Measurements from ENCODE around the gene CAPZB. TPM values are rescaled to one million over a fixed set of nuclear protein-coding genes. Genes with fewer than 3 reads are reported as not detected.

The CAPZB gene
- polyA plus RNA-seq, 1 of the 3 experiments (the other 2 are of a cell fraction), result 122 TPM

- Histone ChIP-seq H3K9ac (no peak overlapping the region), H3K4me1 (ENCODE audit: control insufficient read depth in 1 of 2, insufficient read depth in 2 of 2, low read depth in 1 of 2, low read length in 1 of 2) (peaks cover 13 to 35% of the 10 kb centered on the region in 2 experiments; a peak in 3 of 4 replicates), H3K4me3 (ENCODE audit: low read depth in 2 of 2, low read length in 1 of 2) (no peak overlapping the region), H3F3A (replicated peaks; ENCODE audit: insufficient read depth) (peaks cover 9% of the 10 kb centered on the region), H3K27me3 (ENCODE audit: insufficient read depth) (no peaks in the 10 kb centered on the region), H4K20me1 (ENCODE audit: insufficient read depth) (peaks cover 99% of the 10 kb centered on the region), H3K9me3 (no peaks in the 10 kb centered on the region), H3K27ac (ENCODE audit: low read depth in 2 of 2, low read length in 1 of 2) (peak overlapping the region in 1 of 2 experiments; percentile 4; a peak in 1 of 4 replicates), H3K79me2 (ENCODE audit: insufficient read depth) (peaks cover 100% of the 10 kb centered on the region), H3K4me2 (no peak overlapping the region), H3K36me3 (replicated peaks in 1 of 2; ENCODE audit: control insufficient read depth in 1 of 2, insufficient read depth in 2 of 2, low read length in 1 of 2) (peaks cover 17 to 20% of the 10 kb centered on the region in 2 experiments), H2AFZ (ENCODE audit: low read depth) (no peak overlapping the region), H3K9me2 (no peaks in the 10 kb centered on the region)
- WGBS (ENCODE audit: low lambda C conversion rate), result 87% methylated on average over 5 of the region's 5 CpGs
- ChIA-PET POLR2A (interaction anchor here (0.7 to 1.6 kb wide), 3 partner anchors 9 to 210 kb away, joined by 3 to 5 read pairs (median 3); no protein-coding TSS in a partner anchor), CTCF (interaction anchor here (0.7 to 1.8 kb wide), 6 partner anchors 9 to 128 kb away, joined by 3 to 7 read pairs (median 4); no protein-coding TSS in a partner anchor)
- TF ChIP-seq RAD21 (IDR thresholded peaks at IDR 0.05; ENCODE audit: low read length), result peak; percentile 20; the same call in 1 of the 2 replicates
- TF ChIP-seq FOXM1 (IDR thresholded peaks at IDR 0.05; ENCODE audit: low read depth), result no peak
- DNase-seq, result peak; percentile 33
Observed at GRCh38 chr1:19472174-19472573, 13.2 kb downstream of the CAPZB start.

GRCh38 chr1:19469004-19469403, 16.3 kb downstream of the CAPZB start:
- H3K4me2 ChIP-seq, result peak overlapping the region; percentile 45; the same call in 1 of the 2 replicates

More at GRCh38 chr1:19469004-19469403, 16.3 kb downstream of the CAPZB start:
- Histone ChIP-seq H4K20me1 (ENCODE audit: insufficient read depth) (peaks cover 97% of the 10 kb centered on the region), H2AFZ (ENCODE audit: low read depth) (no peak overlapping the region), H3K4me1 (ENCODE audit: control insufficient read depth in 1 of 2, insufficient read depth in 2 of 2, low read depth in 1 of 2, low read length in 1 of 2) (peaks cover 13 to 35% of the 10 kb centered on the region in 2 experiments; a peak in 3 of 4 replicates), H3K79me2 (ENCODE audit: insufficient read depth) (peaks cover 100% of the 10 kb centered on the region), H3K27ac (ENCODE audit: low read depth in 2 of 2, low read length in 1 of 2) (peak overlapping the region in 1 of 2 experiments; percentile 31; a peak in 1 of 4 replicates), H3K27me3 (ENCODE audit: insufficient read depth) (no peaks in the 10 kb centered on the region), H3K36me3 (replicated peaks in 1 of 2; ENCODE audit: control insufficient read depth in 1 of 2, insufficient read depth in 2 of 2, low read length in 1 of 2) (peaks cover 10 to 21% of the 10 kb centered on the region in 2 experiments), H3K9me2 (no peaks in the 10 kb centered on the region), H3K4me3 (ENCODE audit: low read depth in 2 of 2, low read length in 1 of 2) (no peak overlapping the region), H3K9ac (no peak overlapping the region), H3F3A (replicated peaks; ENCODE audit: insufficient read depth) (peaks cover 12% of the 10 kb centered on the region), H3K9me3 (no peaks in the 10 kb centered on the region)
- TF ChIP-seq IRF3 (IDR thresholded peaks at IDR 0.05; ENCODE audit: low read depth, low read length) (no peak), PBX3 (IDR thresholded peaks at IDR 0.05) (no peak)
- WGBS (ENCODE audit: low lambda C conversion rate), result 93% methylated on average over 7 of the region's 7 CpGs
- ChIA-PET POLR2A (no interaction called here), CTCF (interaction anchor here (1.6 kb wide), 1 partner anchor 8 kb away, joined by 6 read pairs; no protein-coding TSS in a partner anchor)
- no peak for DNase-seq

All from SK-N-SH (cell line).